Naive thymus-derived CD4-positive, alpha-beta T cell (primary cell): ENCODE results near the gene NGF. TPM values are rescaled to one million over a fixed set of nuclear protein-coding genes. Genes with fewer than 3 reads are reported as not detected.

Experiments
- ATAC-seq: fragments of 150-1000 bp; cut with Tn5 transposase; 2 replicates; pipeline ENCODE4 v1.10.0; 2021; ENCODE audit warnings: mild to moderate bottlenecking, moderate library complexity
- CTCF ChIA-PET: fragments of 350-600 bp; sonication (Branson Sonifier 250); formaldehyde crosslinking; loops from one replicate; lab custom pipeline; 2021; ENCODE audit warnings: antibody characterized with exemption; lab: Charles Lee
- POLR2A ChIA-PET: fragments of 350-600 bp; sonication (Branson Sonifier 250); formaldehyde crosslinking; loops from one replicate; lab custom pipeline; 2021; ENCODE audit warnings: antibody characterized with exemption, inconsistent platforms; lab: Charles Lee
- DNase-seq, 9 donors: peaks; one replicate each; pipeline versions ENCODE4 v3.0.0 to v3.0.0-alpha.2; 2020 to 2022; ENCODE audit warnings: mixed read lengths in 1 of 9
- H3K27ac ChIP-seq: one replicate; pipeline ENCODE4 v1.7.0; 2013; ENCODE audit warnings: mild to moderate bottlenecking, low read depth, low read length, moderate library complexity
- H3K27me3 ChIP-seq, 2 donors: one replicate each; pipeline ENCODE4 v1.7.0; 2013; ENCODE audit warnings: low read length in 2 of 2, mild to moderate bottlenecking in 2 of 2, moderate library complexity in 2 of 2; ENCODE audit not compliant: control insufficient read depth in 2 of 2, insufficient read depth in 2 of 2
- H3K36me3 ChIP-seq, 3 experiments: 1 replicate in 2 of 3; 2 replicates in 1 of 3; pipeline ENCODE4 v1.7.0; 2013; ENCODE audit warnings: low read length in 3 of 3, mild to moderate bottlenecking in 3 of 3, moderate library complexity in 1 of 3; ENCODE audit not compliant: insufficient read depth in 3 of 3, control insufficient read depth in 2 of 3
- H3K4me1 ChIP-seq, 2 donors: one replicate each; pipeline ENCODE4 v1.7.0; 2013; ENCODE audit warnings: low read length in 2 of 2, mild to moderate bottlenecking in 2 of 2, moderate library complexity in 1 of 2; ENCODE audit not compliant: control insufficient read depth in 2 of 2, insufficient read depth in 2 of 2
- H3K4me3 ChIP-seq: 2 replicates; pipeline ENCODE4 v1.7.0; 2013; ENCODE audit warnings: mild to moderate bottlenecking, low read length
- H3K9me3 ChIP-seq, 3 experiments: 1 replicate in 2 of 3; 2 replicates in 1 of 3; pipeline ENCODE4 v1.7.0; 2013; ENCODE audit warnings: low read length in 3 of 3; ENCODE audit not compliant: control insufficient read depth in 2 of 3
- H3K27ac Mint-ChIP-seq, 9 donors: one replicate each; pipeline ENCODE4 v1.8.0; 2020 to 2022; ENCODE audit warnings: mixed read lengths in 9 of 9, mild to moderate bottlenecking in 8 of 9, moderate library complexity in 5 of 9, inconsistent platforms in 2 of 9
- H3K27me3 Mint-ChIP-seq, 5 donors: one replicate each; pipeline ENCODE4 v1.8.0; 2021 to 2022; ENCODE audit warnings: mixed read lengths in 5 of 5, mild to moderate bottlenecking in 1 of 5
- H3K36me3 Mint-ChIP-seq, 5 donors: one replicate each; pipeline ENCODE4 v1.8.0; 2020 to 2022; ENCODE audit warnings: mixed read lengths in 5 of 5, mild to moderate bottlenecking in 3 of 5, inconsistent platforms in 1 of 5
- H3K4me1 Mint-ChIP-seq, 7 donors: one replicate each; pipeline ENCODE4 v1.8.0; 2020 to 2022; ENCODE audit warnings: mixed read lengths in 7 of 7, mild to moderate bottlenecking in 3 of 7, inconsistent platforms in 1 of 7
- H3K4me3 Mint-ChIP-seq, 10 donors: one replicate each; pipeline ENCODE4 v1.8.0; 2020 to 2022; ENCODE audit warnings: mild to moderate bottlenecking in 10 of 10, mixed read lengths in 10 of 10, moderate library complexity in 6 of 10, inconsistent platforms in 2 of 10
- H3K9me3 Mint-ChIP-seq, 11 donors: one replicate each; pipeline ENCODE4 v1.8.0; 2020 to 2022; ENCODE audit warnings: mixed read lengths in 11 of 11, mild to moderate bottlenecking in 4 of 11, inconsistent platforms in 1 of 11, moderate library complexity in 1 of 11
- intact Hi-C, 2 donors: fragments of 100-400 bp; cut with micrococcal nuclease; formaldehyde crosslinking; loops; one replicate each; pipeline ENCODE4 v1.15.1; 2023
- polyA plus RNA-seq, 2 donors: library from polyadenylated mRNA; unstranded; fragments of 300-500 nt; fragmentation: Illumina TruSeq; gene quantifications; one replicate each; pipeline ENCODE4 v1.2.3, GENCODE V29; 2021
- total RNA-seq, 6 experiments: library from RNA in 5 of 6; stranded (reverse) in 5 of 6; gene quantifications; 1 replicate in 5 of 6; 2 replicates in 1 of 6; pipeline ENCODE4 v1.2.3 and lab custom pipeline; 2021 to 2026

The NGF gene
- total and polyA plus RNA-seq, 7 experiments from 2014 or later, result not detected

GRCh38 chr1:115295904-115296696, 41.9 kb downstream of the NGF start:
- Mint-ChIP-seq H3K9me3 (no peaks in the 10 kb centered on the region), H3K4me3 (no peak overlapping the region), H3K27ac (no peak overlapping the region), H3K36me3 (no peaks in the 10 kb centered on the region), H3K4me1 (no peaks in the 10 kb centered on the region), H3K27me3 (peaks cover 7 to 34% (median 28%) of the 10 kb centered on the region in 5 donors)
- CTCF ChIA-PET, result no interaction called here
- H3K4me3 ChIP-seq, result no peak overlapping the region
- no peaks in the 10 kb centered on the region for H3K4me1 ChIP-seq
- H3K9me3 ChIP-seq, result no peaks in the 10 kb centered on the region
- no peak for DNase-seq
- H3K36me3 ChIP-seq, result no peaks in the 10 kb centered on the region
- POLR2A ChIA-PET, result no interaction called here
- no peaks in the 10 kb centered on the region for H3K27me3 ChIP-seq
- no peak overlapping the region for H3K27ac ChIP-seq
- intact Hi-C loops, result no loop called here
- ATAC-seq, result no peak

GRCh38 chr1:115293899-115294298, 44.1 kb downstream of the NGF start:
- H3K9me3 ChIP-seq, result no peaks in the 10 kb centered on the region
- Mint-ChIP-seq H3K9me3 (no peaks in the 10 kb centered on the region), H3K4me3 (no peak overlapping the region), H3K27me3 (peaks cover 9 to 50% (median 29%) of the 10 kb centered on the region in 5 donors), H3K36me3 (no peaks in the 10 kb centered on the region), H3K27ac (no peak overlapping the region), H3K4me1 (no peaks in the 10 kb centered on the region)
- H3K4me3 ChIP-seq, result no peak overlapping the region
- ATAC-seq, result no peak
- CTCF ChIA-PET, result no interaction called here
- POLR2A ChIA-PET, result no interaction called here
- no peaks in the 10 kb centered on the region for H3K4me1 ChIP-seq
- no peak for DNase-seq
- H3K36me3 ChIP-seq, result no peaks in the 10 kb centered on the region
- H3K27ac ChIP-seq, result no peak overlapping the region
- H3K27me3 ChIP-seq, result no peaks in the 10 kb centered on the region
- intact Hi-C loops, result no loop called here

- H3K27ac Mint-ChIP-seq, result no peak overlapping the region
- H3K4me1 ChIP-seq, result no peaks in the 10 kb centered on the region
- no peaks in the 10 kb centered on the region for H3K9me3 Mint-ChIP-seq
- CTCF ChIA-PET, result no interaction called here
- H3K36me3 Mint-ChIP-seq, result no peaks in the 10 kb centered on the region
- H3K27ac ChIP-seq, result no peak overlapping the region
- no peaks in the 10 kb centered on the region for H3K27me3 ChIP-seq
- no peaks in the 10 kb centered on the region for H3K9me3 ChIP-seq
- POLR2A ChIA-PET, result no interaction called here
- no peaks in the 10 kb centered on the region for H3K4me1 Mint-ChIP-seq
- intact Hi-C loops, result no loop called here
- H3K27me3 Mint-ChIP-seq, result peaks cover 6 to 48% (median 26%) of the 10 kb centered on the region in 5 donors
- H3K36me3 ChIP-seq, result no peaks in the 10 kb centered on the region
- no peak for ATAC-seq
- H3K4me3 Mint-ChIP-seq, result no peak overlapping the region
- no peak overlapping the region for H3K4me3 ChIP-seq
- DNase-seq, result no peak
Measured at GRCh38 chr1:115293006-115293405, 45.0 kb downstream of the NGF start.

- CTCF ChIA-PET, result no interaction called here
- H3K27me3 ChIP-seq, result no peaks in the 10 kb centered on the region
Measured at GRCh38 chr1:115291741-115292140, 46.3 kb downstream of the NGF start.

GRCh38 chr1:115289940-115290339, 48.1 kb downstream of the NGF start:
- no peak for DNase-seq
- Mint-ChIP-seq H3K4me3 (no peak overlapping the region), H3K27ac (no peak overlapping the region), H3K27me3 (peaks cover 2 to 41% (median 13%) of the 10 kb centered on the region in 5 donors), H3K9me3 (no peaks in the 10 kb centered on the region), H3K36me3 (no peaks in the 10 kb centered on the region), H3K4me1 (no peaks in the 10 kb centered on the region)
- POLR2A ChIA-PET, result no interaction called here
- CTCF ChIA-PET, result no interaction called here
- Histone ChIP-seq H3K27me3 (no peaks in the 10 kb centered on the region), H3K4me3 (no peak overlapping the region), H3K27ac (no peak overlapping the region), H3K4me1 (no peaks in the 10 kb centered on the region), H3K9me3 (no peaks in the 10 kb centered on the region), H3K36me3 (no peaks in the 10 kb centered on the region)
- intact Hi-C loops, result no loop called here
- no peak for ATAC-seq

More at GRCh38 chr1:115291741-115292140, 46.3 kb downstream of the NGF start:
- H3K36me3 Mint-ChIP-seq, result no peaks in the 10 kb centered on the region
- H3K36me3 ChIP-seq, result no peaks in the 10 kb centered on the region
- H3K27ac ChIP-seq, result no peak overlapping the region
- H3K4me1 ChIP-seq, result no peaks in the 10 kb centered on the region
- no peaks in the 10 kb centered on the region for H3K9me3 ChIP-seq
- POLR2A ChIA-PET, result no interaction called here
- intact Hi-C loops, result no loop called here
- H3K4me3 Mint-ChIP-seq, result no peak overlapping the region
- DNase-seq (no peak), ATAC-seq (no peak)
- no peak overlapping the region for H3K4me3 ChIP-seq
- no peaks in the 10 kb centered on the region for H3K4me1 Mint-ChIP-seq
- H3K27ac Mint-ChIP-seq, result no peak overlapping the region
- H3K9me3 Mint-ChIP-seq, result no peaks in the 10 kb centered on the region
- H3K27me3 Mint-ChIP-seq, result peaks cover 6 to 40% (median 19%) of the 10 kb centered on the region in 5 donors

- DNase-seq, result no peak
- H3K27me3 Mint-ChIP-seq, result peaks cover 2 to 29% (median 11%) of the 10 kb centered on the region in 5 donors
- ATAC-seq, result no peak
- no peaks in the 10 kb centered on the region for H3K4me1 Mint-ChIP-seq
- Histone ChIP-seq H3K4me3 (no peak overlapping the region), H3K9me3 (no peaks in the 10 kb centered on the region), H3K27ac (no peak overlapping the region), H3K36me3 (no peaks in the 10 kb centered on the region), H3K4me1 (no peaks in the 10 kb centered on the region), H3K27me3 (no peaks in the 10 kb centered on the region)
- POLR2A ChIA-PET, result no interaction called here
- H3K9me3 Mint-ChIP-seq, result no peaks in the 10 kb centered on the region
- H3K36me3 Mint-ChIP-seq, result no peaks in the 10 kb centered on the region
- intact Hi-C loops, result no loop called here
- H3K27ac Mint-ChIP-seq, result no peak overlapping the region
- no peak overlapping the region for H3K4me3 Mint-ChIP-seq
- CTCF ChIA-PET, result no interaction called here
Measured at GRCh38 chr1:115288591-115289198, 49.4 kb downstream of the NGF start.
